ENCODE data around the gene IDI2. TPM values are rescaled to one million over a fixed set of nuclear protein-coding genes. Genes with fewer than 3 reads are reported as not detected.
A peak's percentile ranks its signal among the peaks of the same experiment; 100 is the strongest.

The IDI2 gene
- polyA plus RNA-seq, 3 donors, result not detected

DNA sequence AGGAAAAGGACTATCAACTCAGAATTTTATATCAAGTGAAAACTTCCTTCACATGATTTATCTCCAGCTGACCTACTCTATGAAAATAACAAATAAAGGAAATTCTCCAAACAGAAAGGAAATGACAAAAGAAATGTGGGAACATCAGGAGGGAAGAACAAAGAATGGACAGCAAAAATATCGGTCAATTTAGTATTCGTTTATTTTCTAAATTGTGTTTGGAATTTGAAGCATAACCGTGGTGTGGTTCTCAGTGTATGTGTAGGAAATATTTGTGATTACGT lies 39.2 kb upstream of the IDI2 start:
- H3K4me3 ChIP-seq (replicated peaks in 1 of 3; ENCODE audit: low read depth in 2 of 3, low read length in 3 of 3), result no peak overlapping the region
- no peak for TF ChIP-seq CTCF (IDR thresholded peaks at IDR 0.05)
- intact Hi-C loops (cut with micrococcal nuclease), result no loop called here
- no peaks in the 10 kb centered on the region for H3K9me3 Mint-ChIP-seq
- H3K4me1 Mint-ChIP-seq, result peaks cover 50% of the 10 kb centered on the region
- no peaks in the 10 kb centered on the region for H3K27me3 ChIP-seq (ENCODE audit: control insufficient read depth in 2 of 2, insufficient read depth in 2 of 2, low read length in 2 of 2)
- peaks cover 0 to 1% (median 0%) of the 10 kb centered on the region in 3 donors for H3K27me3 Mint-ChIP-seq (ENCODE audit: low read depth in 3 of 3)
- no peak for DNase-seq
- no peak overlapping the region for H3K9ac ChIP-seq (ENCODE audit: insufficient read depth, low read length, poor library complexity, severe bottlenecking)
- no peak overlapping the region for H3K27ac ChIP-seq (ENCODE audit: low read depth in 1 of 2, low read length in 2 of 2)
- peak overlapping the region in 1 of 7 donors; percentile 13 for H3K27ac Mint-ChIP-seq
- H3K36me3 Mint-ChIP-seq, result peaks cover 26 to 39% of the 10 kb centered on the region in 2 donors
- H3K4me3 Mint-ChIP-seq, result no peak overlapping the region
- peaks cover 94% of the 10 kb centered on the region for H3K79me2 ChIP-seq (ENCODE audit: insufficient read depth, low read length)
- peaks cover 15 to 40% of the 10 kb centered on the region in 2 donors for H3K36me3 ChIP-seq (replicated peaks in 1 of 2; ENCODE audit: control insufficient read depth in 1 of 2, insufficient read depth in 2 of 2, low read length in 2 of 2)
- no peaks in the 10 kb centered on the region for H3K9me3 ChIP-seq (replicated peaks in 1 of 2; ENCODE audit: control insufficient read depth in 1 of 2, insufficient read depth in 1 of 2, low read length in 2 of 2)
- H3K4me1 ChIP-seq (ENCODE audit: control insufficient read depth in 1 of 2, insufficient read depth in 2 of 2, low read length in 2 of 2), result peaks cover 9 to 14% of the 10 kb centered on the region in 2 donors
- no peak overlapping the region for H2AFZ ChIP-seq (ENCODE audit: insufficient read depth, low read depth, low read length, poor library complexity, severe bottlenecking)
- H3K4me2 ChIP-seq (replicated peaks; ENCODE audit: extremely low read depth, low read length, poor library complexity, severe bottlenecking), result no peak overlapping the region
- peaks cover 90% of the 10 kb centered on the region for H4K20me1 ChIP-seq (ENCODE audit: insufficient read depth, low read length)
- WGBS (ENCODE audit: insufficient coverage), result 85% methylated on average over 2 of the region's 4 CpGs

- H3K27me3 Mint-ChIP-seq (ENCODE audit: low read depth in 3 of 3), result peaks cover 0 to 1% (median 0%) of the 10 kb centered on the region in 3 donors
- Histone ChIP-seq H3K4me3 (replicated peaks in 1 of 3; ENCODE audit: low read depth in 2 of 3, low read length in 3 of 3) (no peak overlapping the region), H3K27ac (ENCODE audit: low read depth in 1 of 2, low read length in 2 of 2) (peak overlapping the region in 1 of 2 donors; percentile 9), H3K36me3 (replicated peaks in 1 of 2; ENCODE audit: control insufficient read depth in 1 of 2, insufficient read depth in 2 of 2, low read length in 2 of 2) (peaks cover 19 to 51% of the 10 kb centered on the region in 2 donors), H3K79me2 (ENCODE audit: insufficient read depth, low read length) (peaks cover 96% of the 10 kb centered on the region), H3K4me2 (replicated peaks; ENCODE audit: extremely low read depth, low read length, poor library complexity, severe bottlenecking) (no peak overlapping the region), H3K27me3 (ENCODE audit: control insufficient read depth in 2 of 2, insufficient read depth in 2 of 2, low read length in 2 of 2) (no peaks in the 10 kb centered on the region), H2AFZ (ENCODE audit: insufficient read depth, low read depth, low read length, poor library complexity, severe bottlenecking) (no peak overlapping the region), H3K4me1 (ENCODE audit: control insufficient read depth in 1 of 2, insufficient read depth in 2 of 2, low read length in 2 of 2) (peaks cover 3 to 8% of the 10 kb centered on the region in 2 donors), H3K9me3 (replicated peaks in 1 of 2; ENCODE audit: control insufficient read depth in 1 of 2, insufficient read depth in 1 of 2, low read length in 2 of 2) (no peaks in the 10 kb centered on the region), H3K9ac (ENCODE audit: insufficient read depth, low read length, poor library complexity, severe bottlenecking) (no peak overlapping the region), H4K20me1 (ENCODE audit: insufficient read depth, low read length) (peaks cover 91% of the 10 kb centered on the region)
- H3K27ac Mint-ChIP-seq, result peak overlapping the region in 3 of 7 donors; percentile 28 to 72 (median 60)
- H3K36me3 Mint-ChIP-seq, result peaks cover 27 to 48% of the 10 kb centered on the region in 2 donors
- peak in 1 of 3 donors; percentile 27 for DNase-seq
- H3K9me3 Mint-ChIP-seq, result no peaks in the 10 kb centered on the region
- no peak overlapping the region for H3K4me3 Mint-ChIP-seq
- TF ChIP-seq CTCF (IDR thresholded peaks at IDR 0.05), result no peak
- WGBS (ENCODE audit: insufficient coverage), result 53% methylated on average over 3 of the region's 7 CpGs
- peaks cover 47% of the 10 kb centered on the region for H3K4me1 Mint-ChIP-seq
- intact Hi-C loops (cut with micrococcal nuclease), result no loop called here
These were observed 37.7 kb upstream of the IDI2 start for GRCh38 chr10:1063232-1063865.

Data from CD14-positive monocyte (primary cell).